SH-SY5Y (cell line): ENCODE data around the gene AFF1.

Experiments
- GATA2 ChIP-seq: IDR thresholded peaks from 2 replicates; pipeline ENCODE4 v1.6.1; 2011; ENCODE audit warnings: mild to moderate bottlenecking, low read depth, low read length
- GATA3 ChIP-seq: IDR thresholded peaks from 2 replicates; pipeline ENCODE4 v1.6.1; 2011; ENCODE audit warnings: low read depth, mild to moderate bottlenecking, low read length, moderate library complexity

GRCh38 chr4:86978709-86979108 lies 43.9 kb downstream of the AFF1 start:
- TF ChIP-seq GATA2 (no peak), GATA3 (no peak)
